ENCODE results near the gene BCAM.
A peak's percentile ranks its signal among the peaks of the same experiment; 100 is the strongest.

BCAM gene

DNA sequence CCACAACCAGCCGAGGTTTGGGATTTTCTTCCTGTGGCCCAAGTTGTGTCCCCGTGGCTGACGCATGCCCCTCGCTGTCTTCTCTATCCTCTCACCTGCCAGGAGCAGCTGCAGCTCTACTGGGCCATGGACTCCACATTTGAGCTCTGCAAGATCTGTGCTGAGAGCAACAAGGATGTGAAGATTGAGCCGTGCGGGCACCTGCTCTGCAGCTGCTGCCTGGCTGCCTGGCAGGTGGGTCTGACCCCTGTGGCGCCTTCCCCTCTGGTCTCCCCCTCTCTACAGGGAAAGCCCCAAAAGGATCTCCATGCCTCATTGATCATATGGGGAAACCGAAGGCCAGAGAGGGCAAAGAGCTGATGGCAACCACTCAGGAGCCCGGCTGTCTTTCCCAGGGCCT, 16.6 kb upstream of the BCAM start:
- DNase-seq = no peak

DNA sequence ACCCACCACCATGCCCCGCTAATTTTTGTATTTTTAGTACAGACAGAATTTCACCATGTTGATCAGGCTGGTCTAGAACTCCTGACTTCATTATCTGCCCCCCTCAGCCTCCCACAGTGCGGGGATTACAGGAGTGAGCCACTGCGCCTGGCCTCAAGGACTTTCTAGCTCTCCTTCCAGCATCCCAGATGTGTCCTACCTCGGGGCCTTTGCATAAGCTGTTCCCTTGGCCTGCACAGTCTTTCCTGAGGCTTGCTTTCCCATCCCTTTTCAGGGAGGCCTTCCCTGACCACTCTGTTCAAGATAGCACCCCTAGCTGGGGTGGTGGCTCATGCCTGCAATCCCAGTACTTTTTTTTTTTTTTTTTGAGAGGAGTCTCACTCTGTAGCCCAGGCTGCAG, 14.3 kb upstream of the BCAM start:
- DNase-seq = no peak

DNA sequence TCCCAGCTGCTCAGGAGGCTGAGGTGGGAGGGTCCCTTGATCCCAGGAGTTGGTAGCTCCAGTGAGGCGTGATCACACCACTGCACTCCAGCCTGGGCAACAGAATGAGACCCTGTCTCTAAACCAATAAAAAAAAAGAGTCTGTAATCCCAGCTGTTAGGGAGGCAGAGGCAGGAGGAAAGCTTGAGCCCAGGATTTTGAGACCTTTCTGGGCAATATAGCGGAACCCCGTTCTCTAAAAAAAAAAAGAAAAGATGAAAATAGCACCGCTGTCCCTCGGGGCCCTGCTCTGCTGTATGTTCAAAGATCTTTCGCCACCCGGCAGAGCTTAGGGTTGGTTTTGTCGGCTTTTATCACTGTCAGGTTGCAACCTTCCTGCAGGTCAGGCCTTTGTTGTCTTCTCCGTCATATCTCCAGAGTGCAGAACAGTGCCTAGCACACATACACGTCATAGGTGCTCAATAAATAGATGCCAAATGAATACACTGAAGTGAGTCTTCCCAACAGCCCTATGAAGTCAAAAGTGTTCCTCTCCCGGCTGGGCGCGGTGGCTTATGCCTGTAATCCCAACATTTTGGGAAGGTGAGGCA, 13.4 kb upstream of the BCAM start:
- no peak for DNase-seq

DNA sequence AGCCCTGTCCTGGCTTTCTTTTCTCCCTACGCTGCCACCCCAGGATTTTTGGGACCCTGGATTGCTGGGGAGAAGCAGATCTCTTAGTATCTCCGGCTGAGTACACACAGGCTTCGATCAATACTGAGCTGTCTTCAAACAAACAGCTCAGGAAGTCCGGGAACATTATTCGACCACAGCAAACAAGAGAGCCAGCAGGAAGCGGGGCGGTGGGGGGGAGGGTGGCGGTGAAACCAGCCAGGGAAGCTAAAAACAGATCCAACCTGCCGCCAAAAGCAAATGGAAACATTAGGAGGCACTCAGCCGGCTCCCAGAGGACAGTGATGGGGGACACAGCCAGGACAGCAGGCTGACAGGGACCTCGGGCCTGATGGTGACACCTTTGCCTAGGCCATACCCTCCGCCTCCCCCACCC, 12.2 kb upstream of the BCAM start:
- no peak for DNase-seq

DNA sequence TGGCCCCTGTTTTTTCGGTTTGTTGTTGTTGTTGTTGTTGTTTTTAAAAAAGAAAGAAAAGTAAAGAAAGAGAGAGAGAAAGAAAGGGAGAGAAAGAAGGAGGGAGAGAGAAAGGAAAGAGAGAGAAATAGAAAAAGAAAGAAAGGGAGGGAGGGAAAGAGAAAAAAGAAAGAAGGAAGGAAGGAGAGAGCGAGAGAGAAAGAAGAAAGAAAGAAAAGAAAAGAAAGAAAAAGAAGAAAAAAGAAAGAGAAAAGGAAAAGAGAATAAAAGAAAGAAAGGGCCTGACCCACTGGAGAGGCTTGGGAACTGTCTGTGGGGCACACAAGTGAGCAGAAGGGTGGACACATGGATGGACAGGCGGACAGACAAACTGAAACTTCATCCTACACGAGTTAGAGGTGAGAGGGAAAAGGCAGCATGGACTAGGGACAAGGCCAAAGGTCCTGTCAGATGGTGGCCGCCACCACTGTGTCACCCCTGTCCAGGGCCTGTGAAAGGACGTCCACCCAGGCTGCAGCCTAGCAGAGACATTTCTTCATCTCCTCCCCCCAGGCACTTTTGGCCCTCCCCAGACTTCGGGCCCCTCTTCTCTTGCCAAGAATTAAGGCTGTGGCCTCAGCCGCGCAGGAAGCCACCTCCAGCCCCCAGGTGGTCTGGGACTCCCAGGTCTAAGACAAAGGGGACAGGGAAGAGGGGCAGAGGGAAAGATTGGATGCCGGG, 9.1 kb upstream of the BCAM start:
- DNase-seq = no peak

DNA sequence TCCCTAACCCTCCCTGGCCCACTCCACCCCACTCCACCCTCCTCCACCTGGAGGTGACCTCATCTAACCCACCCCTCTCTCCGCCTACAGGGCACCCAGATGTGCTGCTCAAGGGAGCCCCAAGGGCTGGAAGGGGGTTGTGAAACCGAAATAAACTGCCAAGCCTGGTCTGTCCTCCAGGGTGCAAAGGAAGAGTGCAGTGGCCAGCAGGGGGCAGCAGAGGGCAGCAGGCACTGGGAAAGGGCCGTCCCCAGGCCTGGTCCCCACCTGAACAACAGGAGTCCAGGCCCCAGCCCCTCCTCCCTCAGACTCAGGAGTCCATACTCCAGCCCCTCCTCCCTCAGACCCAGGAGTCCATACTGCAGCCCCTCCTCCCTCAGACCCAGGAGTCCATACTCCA, 8.4 kb upstream of the BCAM start:
- DNase-seq = peak; percentile 91

DNA sequence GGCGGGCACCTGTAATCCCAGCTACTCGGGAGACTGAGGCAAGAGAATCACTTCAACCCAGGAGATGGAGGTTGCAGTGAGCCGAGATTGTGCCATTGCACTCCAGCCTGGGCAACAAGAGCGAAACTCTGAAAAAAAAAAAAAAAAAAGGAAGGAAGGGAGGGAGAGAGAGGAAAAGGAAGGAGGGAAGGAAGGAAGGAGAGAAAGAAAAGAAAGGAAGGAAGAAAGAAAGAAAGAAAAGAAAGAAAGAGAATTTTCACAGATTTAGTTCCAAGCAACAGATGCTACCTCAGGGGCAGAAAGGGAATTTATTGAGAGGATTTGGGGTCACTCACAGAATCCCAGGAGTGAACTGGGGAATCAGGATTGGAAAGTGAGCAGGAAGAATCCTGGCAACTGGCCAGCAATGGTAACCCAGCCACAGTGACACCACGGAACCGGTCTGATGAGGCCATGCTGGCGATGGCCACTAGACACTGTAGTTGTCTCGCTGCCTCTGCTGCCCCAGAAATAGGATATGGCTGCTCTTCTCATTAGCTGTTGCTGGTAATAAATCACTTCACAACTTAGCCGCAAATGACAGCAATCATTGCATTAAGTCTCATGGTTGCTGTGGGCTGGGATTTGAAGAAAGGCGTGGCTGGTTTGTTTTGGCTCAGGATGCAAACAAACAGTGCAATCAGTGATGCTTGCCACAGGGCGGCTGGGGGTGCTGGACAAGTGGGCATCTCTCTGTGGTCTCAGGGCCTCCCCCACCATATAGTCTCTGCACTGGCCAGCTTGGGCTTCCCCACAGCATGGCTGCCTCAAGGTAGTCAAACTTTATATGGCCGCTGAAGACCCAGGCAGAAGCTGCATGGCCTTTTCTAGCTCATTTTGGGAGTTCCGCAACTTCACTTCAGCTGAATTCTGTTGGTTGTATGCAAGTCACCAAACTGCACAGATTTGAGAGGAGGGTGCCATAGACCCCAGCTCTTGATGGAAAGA, 5.2 kb upstream of the BCAM start:
- no peak for DNase-seq

DNA sequence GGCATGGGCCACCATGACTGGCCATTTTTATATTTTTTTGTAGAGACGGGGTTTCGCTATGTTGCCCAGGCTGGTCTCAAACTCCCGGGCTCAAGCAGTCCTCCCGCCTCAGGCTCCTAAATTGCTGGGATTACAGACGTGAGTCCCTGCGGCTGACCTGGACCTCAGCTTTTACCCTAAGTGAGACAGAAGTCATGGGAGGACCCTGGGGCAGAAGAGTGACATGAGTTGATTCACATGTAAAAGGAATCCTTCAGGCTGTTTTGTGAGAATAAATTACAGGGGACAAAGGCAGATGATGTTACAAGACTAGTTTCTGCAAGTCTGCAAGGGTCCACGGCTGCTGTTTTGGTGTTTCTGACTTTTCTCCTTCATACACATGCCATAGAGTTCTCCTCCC, 2.6 kb upstream of the BCAM start:
- DNase-seq = no peak

DNA sequence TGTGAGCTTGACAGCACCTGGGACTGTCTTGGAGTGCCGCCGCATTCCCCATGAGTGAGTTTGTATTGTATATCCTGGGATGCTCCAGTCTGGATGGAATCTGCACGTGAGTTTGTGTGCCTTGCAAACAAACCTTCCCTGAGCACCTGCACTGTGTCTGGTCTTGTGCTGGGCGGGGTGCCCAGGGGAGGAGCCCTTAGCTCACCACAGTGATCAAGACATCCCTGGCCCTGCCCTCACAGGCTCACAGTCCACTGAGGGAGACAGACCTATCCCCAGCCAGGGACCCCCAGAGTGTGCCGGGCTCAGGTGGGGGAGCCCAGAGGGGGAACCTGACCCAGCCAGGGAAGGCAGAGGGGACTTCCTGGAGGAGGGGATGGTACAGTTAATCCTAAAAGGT, 1.7 kb upstream of the BCAM start:
- no peak for DNase-seq

DNA sequence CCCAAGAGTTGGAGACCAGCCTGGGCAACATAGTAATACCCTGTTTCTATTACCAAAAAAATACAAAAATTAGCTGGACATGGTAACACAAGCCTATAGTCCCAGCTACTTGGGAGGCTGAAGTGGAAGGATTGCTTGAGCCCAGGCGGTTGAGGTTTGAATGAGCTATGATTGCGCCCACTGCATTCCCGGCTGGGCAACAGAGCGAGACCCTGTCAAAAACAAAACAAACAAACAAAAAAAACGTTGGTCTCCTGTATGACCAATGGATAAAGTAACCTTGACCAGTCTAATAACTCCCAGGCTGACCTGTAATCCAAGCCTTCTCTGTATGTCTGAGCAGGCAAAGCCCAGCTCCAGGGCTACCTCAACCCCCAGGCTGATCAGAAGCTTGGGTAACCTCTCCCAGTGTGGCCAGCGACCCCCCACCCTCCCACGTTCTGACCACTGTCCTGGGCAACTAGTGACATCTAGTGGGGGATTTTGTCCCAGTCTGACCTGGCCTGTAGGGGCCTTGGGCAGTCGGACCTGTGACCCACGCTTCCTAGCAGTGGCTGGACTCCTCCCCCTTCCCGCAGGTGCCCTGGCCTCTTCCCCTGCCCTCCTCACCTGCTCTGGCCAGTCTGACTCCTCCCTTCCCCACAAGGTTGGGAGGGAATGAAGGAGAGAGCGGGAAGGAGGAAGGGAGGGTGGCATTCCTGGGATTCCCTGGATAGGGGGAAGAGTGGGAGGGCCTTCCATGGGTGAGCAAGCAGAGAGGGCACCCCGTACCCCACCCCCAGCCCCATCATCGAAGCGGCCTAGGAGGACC, 1.0 kb upstream of the BCAM start:
- peak; percentile 16 for DNase-seq

DNA sequence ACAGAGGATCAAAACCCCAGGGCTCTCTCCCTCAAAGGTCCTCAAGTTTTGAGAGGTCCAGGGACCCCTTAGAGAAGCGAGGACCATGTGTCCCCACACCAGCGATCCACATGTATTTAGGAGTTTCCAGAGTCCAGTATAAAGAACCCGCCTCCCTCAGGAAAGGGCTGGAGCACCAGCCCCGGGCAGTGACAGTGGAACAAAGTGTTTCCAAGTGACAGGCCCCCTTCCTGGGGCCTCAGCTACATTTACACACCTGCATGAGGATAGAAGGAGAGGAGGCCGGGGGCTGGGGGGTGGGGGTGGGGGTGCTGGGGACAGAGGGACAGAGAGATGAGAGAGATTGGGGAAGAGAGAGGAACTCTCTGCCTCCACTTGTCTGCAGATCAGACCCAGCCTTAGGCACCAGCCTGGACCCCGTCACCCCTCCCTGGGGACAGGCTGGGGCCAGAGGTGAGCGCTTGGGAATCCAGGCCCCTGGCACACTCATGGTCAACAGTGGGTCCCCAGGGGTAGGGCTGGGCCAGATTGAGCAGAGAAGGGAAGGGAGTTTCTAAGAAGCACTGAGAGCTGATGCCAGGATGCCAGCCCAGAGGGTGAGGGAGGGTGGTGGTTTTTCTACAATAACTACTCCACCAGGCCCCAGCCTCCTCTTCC, 802 bp downstream of the BCAM start:
- no peak for DNase-seq

DNA sequence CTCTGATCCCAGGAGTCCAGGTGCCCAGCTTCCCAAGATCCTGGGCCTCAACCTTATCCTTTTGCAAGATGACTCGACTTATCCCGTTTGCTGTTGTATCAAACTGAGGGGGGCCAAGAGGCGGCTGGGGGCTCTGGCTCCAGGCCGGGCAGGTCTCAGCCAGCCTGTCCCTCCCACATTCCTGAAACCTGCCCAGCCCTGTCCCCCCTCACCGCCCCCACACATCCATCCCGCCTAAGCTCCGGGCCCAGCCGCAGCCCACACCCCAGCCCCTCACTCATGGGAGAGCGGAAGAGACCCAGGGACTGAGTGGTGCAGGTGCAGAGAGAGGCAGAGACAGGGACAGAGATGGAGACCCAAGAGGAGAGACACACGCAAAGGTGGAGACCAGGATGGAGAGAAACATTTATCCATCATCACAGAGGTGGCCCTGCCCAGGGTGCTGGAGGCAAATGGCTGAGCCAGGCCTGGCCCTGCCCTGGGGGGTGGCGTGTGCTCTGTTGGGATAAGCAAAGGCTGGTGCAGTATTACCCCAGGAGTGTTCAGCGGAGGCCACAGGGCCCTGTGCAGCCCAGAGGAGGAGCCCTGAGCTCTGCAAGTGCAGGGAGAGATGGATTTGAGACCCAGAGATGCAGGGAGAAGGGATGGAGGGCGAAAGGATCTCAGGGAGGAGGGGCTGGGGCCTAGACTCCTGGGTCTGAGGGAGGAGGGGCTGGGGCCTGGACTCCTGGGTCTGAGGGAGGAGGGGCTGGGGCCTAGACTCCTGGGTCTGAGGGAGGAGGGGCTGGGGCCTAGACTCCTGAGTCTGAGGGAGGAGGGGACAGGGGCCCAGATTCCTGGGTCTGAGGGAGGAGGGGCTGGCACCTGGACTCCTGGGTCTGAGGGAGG, 1.6 kb downstream of the BCAM start:
- DNase-seq = no peak

DNA sequence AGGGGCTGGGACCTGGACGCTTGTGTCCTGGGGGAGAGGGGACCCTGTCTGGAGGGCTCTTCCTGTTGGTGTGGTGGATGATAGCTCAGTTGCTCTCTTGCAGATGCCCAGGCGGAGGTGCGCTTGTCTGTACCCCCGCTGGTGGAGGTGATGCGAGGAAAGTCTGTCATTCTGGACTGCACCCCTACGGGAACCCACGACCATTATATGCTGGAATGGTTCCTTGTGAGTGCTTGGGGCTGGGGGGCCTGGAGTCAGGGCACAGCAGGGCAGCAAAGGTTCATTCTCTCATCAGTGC, 2.2 kb downstream of the BCAM start:
- no peak for DNase-seq

DNA sequence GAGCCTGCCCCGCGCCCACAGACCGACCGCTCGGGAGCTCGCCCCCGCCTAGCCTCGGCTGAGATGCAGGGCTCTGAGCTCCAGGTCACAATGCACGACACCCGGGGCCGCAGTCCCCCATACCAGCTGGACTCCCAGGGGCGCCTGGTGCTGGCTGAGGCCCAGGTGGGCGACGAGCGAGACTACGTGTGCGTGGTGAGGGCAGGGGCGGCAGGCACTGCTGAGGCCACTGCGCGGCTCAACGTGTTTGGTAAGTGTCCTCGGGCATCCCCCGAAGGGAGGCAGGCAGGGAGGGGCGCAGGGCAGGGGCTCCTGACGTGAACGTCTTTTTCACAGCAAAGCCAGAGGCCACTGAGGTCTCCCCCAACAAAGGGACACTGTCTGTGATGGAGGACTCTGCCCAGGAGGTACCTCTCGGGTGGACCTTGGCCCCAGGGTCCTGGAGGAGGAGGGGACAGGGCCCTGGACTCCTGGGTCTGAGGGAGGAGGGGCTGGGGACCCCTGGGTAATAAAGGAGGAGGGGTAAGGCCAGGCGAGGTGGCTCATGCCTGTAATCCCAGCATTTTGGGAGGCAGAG, 3.3 kb downstream of the BCAM start:
- DNase-seq = no peak

DNA sequence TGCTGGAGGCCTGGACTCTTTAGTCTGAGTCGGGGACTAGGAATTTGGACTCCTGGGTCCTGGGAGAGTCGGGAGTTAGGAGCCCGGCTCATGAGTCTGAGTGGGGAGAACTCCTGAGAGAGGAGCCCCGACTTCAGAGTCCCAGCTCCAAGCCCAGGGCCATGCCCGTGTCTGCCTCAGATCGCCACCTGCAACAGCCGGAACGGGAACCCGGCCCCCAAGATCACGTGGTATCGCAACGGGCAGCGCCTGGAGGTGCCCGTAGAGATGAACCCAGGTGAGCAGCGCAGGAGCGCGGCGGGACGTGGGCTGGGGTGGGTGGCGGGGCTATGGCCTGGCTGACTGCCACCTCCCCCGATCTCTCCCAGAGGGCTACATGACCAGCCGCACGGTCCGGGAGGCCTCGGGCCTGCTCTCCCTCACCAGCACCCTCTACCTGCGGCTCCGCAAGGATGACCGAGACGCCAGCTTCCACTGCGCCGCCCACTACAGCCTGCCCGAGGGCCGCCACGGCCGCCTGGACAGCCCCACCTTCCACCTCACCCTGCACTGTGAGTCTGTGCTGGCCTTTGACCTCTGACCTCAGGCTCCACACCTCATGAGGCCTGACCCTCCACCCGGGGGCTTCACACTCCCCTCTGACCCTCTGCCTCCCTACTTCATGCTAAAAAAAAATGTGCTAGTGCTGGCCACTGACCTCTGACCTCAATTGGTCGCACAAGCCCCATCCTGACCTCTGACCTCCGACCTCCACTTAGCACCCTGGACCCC, 4.4 kb downstream of the BCAM start:
- DNase-seq = no peak

DNA sequence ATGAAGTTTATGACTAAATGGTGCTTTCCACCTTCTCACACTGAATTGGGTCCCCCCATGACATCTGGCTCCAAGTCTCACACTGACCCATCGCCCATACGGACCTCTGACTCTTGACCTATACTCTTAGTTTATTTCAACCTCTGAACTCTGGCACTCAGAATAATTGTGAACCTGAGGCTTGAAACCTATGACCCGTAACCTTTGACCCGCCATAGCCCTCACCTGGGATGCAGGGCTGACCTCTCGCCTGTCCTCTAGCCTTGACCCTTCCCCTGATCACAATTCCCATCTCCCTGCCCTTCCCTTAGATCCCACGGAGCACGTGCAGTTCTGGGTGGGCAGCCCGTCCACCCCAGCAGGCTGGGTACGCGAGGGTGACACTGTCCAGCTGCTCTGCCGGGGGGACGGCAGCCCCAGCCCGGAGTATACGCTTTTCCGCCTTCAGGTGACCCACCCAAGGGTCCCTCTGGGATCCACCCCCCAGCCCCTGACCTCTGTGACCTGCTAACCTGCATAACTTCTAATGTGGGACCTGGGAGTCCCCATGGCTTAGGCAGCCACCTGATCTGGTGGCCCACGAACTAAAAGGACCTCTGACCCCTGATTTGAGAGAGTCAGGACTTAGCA, 5.1 kb downstream of the BCAM start:
- DNase-seq = no peak

DNA sequence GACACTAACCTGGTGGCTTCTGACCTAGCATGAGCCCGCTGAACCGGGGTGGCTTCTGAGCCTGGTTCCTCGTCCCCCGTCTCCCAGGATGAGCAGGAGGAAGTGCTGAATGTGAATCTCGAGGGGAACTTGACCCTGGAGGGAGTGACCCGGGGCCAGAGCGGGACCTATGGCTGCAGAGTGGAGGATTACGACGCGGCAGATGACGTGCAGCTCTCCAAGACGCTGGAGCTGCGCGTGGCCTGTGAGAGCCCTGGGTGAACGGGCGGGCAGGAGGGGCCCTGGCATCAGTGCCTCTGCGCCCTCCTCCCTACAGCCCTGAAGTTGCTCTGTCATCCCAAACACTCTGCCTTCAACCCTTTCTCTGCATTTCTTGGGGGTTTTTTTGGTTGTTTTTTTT, 5.6 kb downstream of the BCAM start:
- DNase-seq = no peak

DNA sequence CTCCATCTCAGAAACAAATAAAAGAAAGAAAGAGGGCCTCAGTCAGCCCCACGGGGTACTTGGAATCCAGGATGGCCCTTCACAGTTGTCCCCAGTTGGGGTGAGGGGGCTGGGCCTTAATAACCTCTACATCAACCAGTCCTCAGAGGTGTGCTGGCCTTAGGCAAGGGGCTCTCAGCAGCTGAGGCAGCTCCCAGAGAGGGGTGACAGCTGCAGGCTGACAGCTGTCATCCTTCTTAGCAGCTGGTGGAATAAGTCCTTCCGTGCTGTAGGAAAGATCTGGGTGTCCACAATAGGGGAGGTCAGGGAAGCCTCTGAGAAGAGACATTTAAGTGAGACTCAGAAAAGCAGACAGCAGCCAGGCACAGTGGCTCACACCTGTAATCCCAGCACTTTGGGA, 7.4 kb downstream of the BCAM start:
- DNase-seq = no peak

DNA sequence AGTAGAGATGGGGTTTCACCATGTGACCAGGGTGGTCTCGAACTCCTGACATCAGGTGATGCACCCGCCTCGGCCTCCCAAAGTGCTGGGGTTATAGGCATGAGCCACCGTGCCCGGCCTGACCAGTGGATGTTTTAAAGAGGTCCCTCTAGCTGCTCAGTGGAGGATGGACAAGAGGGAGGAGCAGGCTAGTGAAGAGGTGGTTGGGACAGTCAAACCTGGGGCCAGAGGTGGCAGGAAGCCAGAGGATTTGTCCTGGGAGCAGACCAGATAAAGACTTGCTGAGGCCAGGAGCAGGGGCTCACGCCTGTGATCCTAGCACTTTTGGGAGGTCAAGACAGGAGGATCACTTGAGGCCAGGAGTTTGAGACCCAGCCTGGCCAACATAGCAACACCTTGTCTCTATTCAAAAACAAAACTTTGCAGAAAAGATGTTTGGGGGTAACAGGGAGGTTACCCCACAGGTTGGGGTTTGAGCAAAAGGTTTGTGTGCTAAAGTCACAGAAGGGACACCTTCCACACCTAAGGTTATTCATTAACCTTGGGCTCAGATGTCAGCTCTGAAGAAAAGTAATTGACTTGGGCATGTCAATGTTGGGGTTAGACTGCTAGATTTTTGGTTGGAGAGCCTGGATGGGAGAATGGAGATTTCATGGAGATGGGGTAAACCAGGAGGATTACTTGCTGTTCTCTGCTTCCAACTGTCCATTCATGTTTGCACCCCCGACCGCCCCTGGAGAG, 9.0 kb downstream of the BCAM start:
- no peak for DNase-seq

Data from suppressor macrophage treated with lipopolysaccharide for 4 hours (primary cell).